HEK293 (cell line): ENCODE measurements around the gene CACNA1C.
A peak's percentile ranks its signal among the peaks of the same experiment; 100 is the strongest.

Experiments used
- CTCF ChIA-PET: fragments of 350-600 bp; formaldehyde crosslinking; extraction: SDS; loops from one replicate; lab custom pipeline; 2021; ENCODE audit warnings: antibody characterized with exemption; lab: Yijun Ruan, JAX
- POLR2A ChIA-PET: fragments of 300-600 bp; formaldehyde crosslinking; extraction: SDS; loops from one replicate; lab custom pipeline; 2020; ENCODE audit warnings: antibody characterized with exemption, inconsistent platforms; lab: Yijun Ruan, JAX
- H3K27ac ChIP-seq: fragments of 200-500 bp; sonication (Bioruptor generic); 2 replicates; pipeline ENCODE4 v1.5.1; 2014; ENCODE audit warnings: low read depth, low read length, control low read depth, inconsistent platforms; ENCODE audit errors: extremely low read depth
- H3K36me3 ChIP-seq, 2 experiments: fragments of 200-500 bp in 1 of 2; sonication (Bioruptor generic) in 1 of 2; 1 replicate in 1 of 2; 2 replicates in 1 of 2; pipeline ENCODE4 v1.5.1; 2014 to 2017; ENCODE audit warnings: inconsistent platforms in 2 of 2, low read length in 2 of 2; ENCODE audit not compliant: control insufficient read depth in 2 of 2, insufficient read depth in 1 of 2
- H3K4me1 ChIP-seq: fragments of 200-500 bp; sonication (Bioruptor generic); 2 replicates; pipeline ENCODE4 v1.5.1; 2014; ENCODE audit warnings: mild to moderate bottlenecking, low read length, inconsistent platforms; ENCODE audit not compliant: control insufficient read depth, insufficient read depth
- H3K4me3 ChIP-seq: 2 replicates; pipeline ENCODE4 v1.5.1; 2011; ENCODE audit warnings: low read depth, mild to moderate bottlenecking, control low read depth, low read length, moderate library complexity
- H3K9me3 ChIP-seq: fragments of 200-500 bp; sonication (Bioruptor generic); 2 replicates; pipeline ENCODE4 v1.5.1; 2014; ENCODE audit warnings: low read depth, low read length, inconsistent platforms; ENCODE audit not compliant: control insufficient read depth, insufficient read depth
- BCL11B ChIP-seq: fragments of 450-650 bp; formaldehyde crosslinking; IDR thresholded peaks from 2 replicates; pipeline ENCODE4 v1.5.1; 2016; ENCODE audit warnings: low read depth, missing biosample characterization, missing genetic modification characterization
- BCL6B ChIP-seq: fragments of 450-650 bp; formaldehyde crosslinking; IDR thresholded peaks from 2 replicates; pipeline ENCODE4 v1.5.1; 2017; ENCODE audit warnings: missing biosample characterization, missing genetic modification characterization
- GLIS2 ChIP-seq: fragments of 450-650 bp; formaldehyde crosslinking; IDR thresholded peaks from 2 replicates; pipeline ENCODE4 v1.5.1; 2016; ENCODE audit warnings: missing biosample characterization, missing genetic modification characterization
- IKZF3 ChIP-seq: fragments of 450-650 bp; IDR thresholded peaks from 2 replicates; pipeline ENCODE4 v1.5.0; 2018; ENCODE audit warnings: missing biosample characterization, mild to moderate bottlenecking, missing genetic modification characterization, moderate library complexity
- PRDM6 ChIP-seq: fragments of 450-650 bp; formaldehyde crosslinking; IDR thresholded peaks from 2 replicates; pipeline ENCODE4 v1.5.1; 2017; ENCODE audit warnings: missing biosample characterization, missing genetic modification characterization
- ZEB2 ChIP-seq: fragments of 450-650 bp; formaldehyde crosslinking; IDR thresholded peaks from 2 replicates; pipeline ENCODE4 v1.5.1; 2016; ENCODE audit warnings: missing biosample characterization, missing genetic modification characterization
- ZFHX2 ChIP-seq: fragments of 450-650 bp; formaldehyde crosslinking; conservative IDR thresholded peaks from 2 replicates; pipeline ENCODE4 v1.5.1; 2016; ENCODE audit warnings: missing biosample characterization, missing genetic modification characterization
- ZNF10 ChIP-seq: fragments of 450-650 bp; formaldehyde crosslinking; IDR thresholded peaks from 2 replicates; pipeline ENCODE4 v1.5.1; 2017; ENCODE audit warnings: missing biosample characterization, missing genetic modification characterization
- ZNF184 ChIP-seq: fragments of 450-650 bp; IDR thresholded peaks from 2 replicates; pipeline ENCODE4 v1.5.1; 2018; ENCODE audit warnings: missing biosample characterization, mild to moderate bottlenecking, missing genetic modification characterization
- ZNF248 ChIP-seq: fragments of 450-650 bp; formaldehyde crosslinking; IDR thresholded peaks from 2 replicates; pipeline ENCODE4 v1.5.1; 2017; ENCODE audit warnings: missing biosample characterization, missing genetic modification characterization
- ZNF426 ChIP-seq: fragments of 450-650 bp; formaldehyde crosslinking; IDR thresholded peaks from 2 replicates; pipeline ENCODE4 v1.5.1; 2017; ENCODE audit warnings: missing biosample characterization, missing genetic modification characterization, mild to moderate bottlenecking, inconsistent platforms, moderate library complexity
- ZNF473 ChIP-seq: fragments of 450-650 bp; formaldehyde crosslinking; IDR thresholded peaks from 2 replicates; pipeline ENCODE4 v1.5.1; 2017; ENCODE audit warnings: missing biosample characterization, missing genetic modification characterization
- ZNF513 ChIP-seq: fragments of 450-650 bp; IDR thresholded peaks from 2 replicates; pipeline ENCODE4 v1.5.1; 2018; ENCODE audit warnings: missing biosample characterization, missing genetic modification characterization
- ZNF629 ChIP-seq: fragments of 450-650 bp; formaldehyde crosslinking; IDR thresholded peaks from 2 replicates; pipeline ENCODE4 v1.5.1; 2017; ENCODE audit warnings: missing biosample characterization, missing genetic modification characterization
- ZNF670 ChIP-seq: fragments of 450-650 bp; formaldehyde crosslinking; IDR thresholded peaks from 2 replicates; pipeline ENCODE4 v1.5.1; 2016; ENCODE audit warnings: missing biosample characterization, missing genetic modification characterization, low read depth
- ZNF677 ChIP-seq: fragments of 450-650 bp; IDR thresholded peaks from 2 replicates; pipeline ENCODE4 v1.5.0; 2018; ENCODE audit warnings: missing biosample characterization, mild to moderate bottlenecking, missing genetic modification characterization, moderate library complexity
- ZNF692 ChIP-seq: fragments of 450-650 bp; formaldehyde crosslinking; IDR thresholded peaks from 2 replicates; pipeline ENCODE4 v1.5.1; 2016; ENCODE audit warnings: missing biosample characterization, missing genetic modification characterization
- ZNF76 ChIP-seq: fragments of 450-650 bp; formaldehyde crosslinking; IDR thresholded peaks from 2 replicates; pipeline ENCODE4; 2016; ENCODE audit warnings: low read depth, missing biosample characterization, missing genetic modification characterization, borderline replicate concordance
- ZSCAN16 ChIP-seq: fragments of 450-650 bp; formaldehyde crosslinking; IDR thresholded peaks from 2 replicates; pipeline ENCODE4 v1.5.1; 2016; ENCODE audit warnings: missing biosample characterization, missing genetic modification characterization

The CACNA1C gene

GRCh38 chr12:2578772-2579171 lies 526.0 kb downstream of the CACNA1C start:
- H3K4me3 ChIP-seq = no peak overlapping the region
- ChIA-PET CTCF (interaction anchor here (0.6 to 1.2 kb wide), 3 partner anchors 219 to 308 kb away, joined by 3 to 4 read pairs (median 3); no protein-coding TSS in a partner anchor), POLR2A (no interaction called here)
- no peaks in the 10 kb centered on the region for H3K36me3 ChIP-seq
- H3K4me1 ChIP-seq = no peaks in the 10 kb centered on the region
- no peak for TF ChIP-seq IKZF3 (tag by site-specific recombination)
- peak; percentile 44; the same call in 1 of the 2 replicates for TF ChIP-seq ZFHX2 (tag by site-specific recombination)
- no peaks in the 10 kb centered on the region for H3K9me3 ChIP-seq
- no peak overlapping the region for H3K27ac ChIP-seq

GRCh38 chr12:2580821-2581220 lies 528.0 kb downstream of the CACNA1C start:
- CTCF ChIA-PET = interaction anchor here (0.6 to 1.8 kb wide), 5 partner anchors 154 to 298 kb away, joined by 3 to 6 read pairs (median 3); no protein-coding TSS in a partner anchor
- no peaks in the 10 kb centered on the region for H3K36me3 ChIP-seq
- no peak overlapping the region for H3K27ac ChIP-seq
- no peaks in the 10 kb centered on the region for H3K9me3 ChIP-seq
- H3K4me1 ChIP-seq = no peaks in the 10 kb centered on the region
- no peak overlapping the region for H3K4me3 ChIP-seq
- TF ChIP-seq BCL6B = no peak
- no peak for TF ChIP-seq ZNF248 (tag by site-specific recombination)
- no peak for TF ChIP-seq ZNF184 (tag by site-specific recombination)
- no peak for TF ChIP-seq ZNF473 (tag by site-specific recombination)
- no peak for TF ChIP-seq ZEB2 (tag by site-specific recombination)
- no peak for TF ChIP-seq ZSCAN16 (tag by site-specific recombination)
- TF ChIP-seq BCL11B (tag by site-specific recombination) = no peak
- TF ChIP-seq ZNF10 (tag by site-specific recombination) = no peak
- TF ChIP-seq ZNF670 (tag by site-specific recombination) = no peak
- no peak for TF ChIP-seq ZNF629 (tag by site-specific recombination)
- TF ChIP-seq PRDM6 (tag by site-specific recombination) = no peak
- POLR2A ChIA-PET = no interaction called here

- no peak overlapping the region for H3K27ac ChIP-seq
- H3K4me1 ChIP-seq = no peaks in the 10 kb centered on the region
- no peaks in the 10 kb centered on the region for H3K9me3 ChIP-seq
- H3K4me3 ChIP-seq = no peak overlapping the region
- ChIA-PET POLR2A (no interaction called here), CTCF (interaction anchor here (0.5 to 4.0 kb wide), 6 partner anchors 155 to 524 kb away, joined by 3 to 20 read pairs (median 4); no protein-coding TSS in a partner anchor)
- no peak for TF ChIP-seq ZNF426
- no peak for TF ChIP-seq GLIS2 (tag by site-specific recombination)
- peak; percentile 39; the same call in 1 of the 2 replicates for TF ChIP-seq ZNF513
- no peak for TF ChIP-seq ZNF677
- TF ChIP-seq ZNF692 (tag by site-specific recombination) = no peak
- TF ChIP-seq ZNF670 (tag by site-specific recombination) = no peak
- no peak for TF ChIP-seq ZNF76 (tag by site-specific recombination)
- H3K36me3 ChIP-seq = no peaks in the 10 kb centered on the region
Observed at GRCh38 chr12:2581293-2582045, 528.7 kb downstream of the CACNA1C start.
